MG63 (cell line): ENCODE results near the gene MACROD1. TPM values are rescaled to one million over a fixed set of nuclear protein-coding genes. Genes with fewer than 3 reads are reported as not detected.

ENCODE experiments used
- DNase-seq: peaks from one replicate; pipeline ENCODE4 v3.0.0-alpha.2; 2020
- H3K27me3 ChIP-seq: fragments of 250-450 bp; sonication (Bioruptor Pico); 2 replicates; pipeline ENCODE4 v1.5.1; 2020; ENCODE audit warnings: mild to moderate bottlenecking, moderate library complexity
- H3K36me3 ChIP-seq: fragments of 250-450 bp; sonication (Bioruptor Pico); 2 replicates; pipeline ENCODE4 v1.5.1; 2020; ENCODE audit warnings: mild to moderate bottlenecking, moderate library complexity
- H3K4me3 ChIP-seq: fragments of 250-450 bp; sonication (Bioruptor Pico); 2 replicates; pipeline ENCODE4 v1.5.1; 2020; ENCODE audit warnings: mild to moderate bottlenecking, moderate library complexity
- H3K9me3 ChIP-seq: fragments of 250-450 bp; sonication (Bioruptor Pico); 2 replicates; pipeline ENCODE4 v1.5.1; 2020; ENCODE audit warnings: mild to moderate bottlenecking, moderate library complexity
- total RNA-seq: library from RNA; depleted of rRNA; stranded (reverse); fragments of >200 nt; shearing (Covaris generic); gene quantifications from 2 replicates; pipeline ENCODE4 v1.2.3, GENCODE V29; 2014; ENCODE audit warnings: low replicate concordance

MACROD1 gene
- total RNA-seq, 1 experiment from 2014 or later: 44.1 TPM

DNA sequence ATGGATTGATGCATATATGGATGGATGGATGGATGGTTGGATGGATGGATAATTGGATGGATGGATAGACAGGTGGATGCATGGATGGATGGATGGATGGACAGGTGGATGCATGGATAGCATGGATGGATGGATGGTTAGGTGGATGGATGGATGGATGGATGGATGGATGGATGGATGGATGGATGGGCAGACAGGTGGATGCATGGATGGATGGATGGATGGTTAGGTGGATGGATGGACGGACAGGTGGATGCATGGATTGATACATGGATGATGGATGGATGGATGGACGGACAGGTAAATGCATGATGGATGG lies 52.5 kb downstream of the MACROD1 start:
- Histone ChIP-seq H3K36me3 (no peaks in the 10 kb centered on the region), H3K4me3 (no peak overlapping the region), H3K9me3 (no peaks in the 10 kb centered on the region), H3K27me3 (no peaks in the 10 kb centered on the region)
- DNase-seq: no peak

DNA sequence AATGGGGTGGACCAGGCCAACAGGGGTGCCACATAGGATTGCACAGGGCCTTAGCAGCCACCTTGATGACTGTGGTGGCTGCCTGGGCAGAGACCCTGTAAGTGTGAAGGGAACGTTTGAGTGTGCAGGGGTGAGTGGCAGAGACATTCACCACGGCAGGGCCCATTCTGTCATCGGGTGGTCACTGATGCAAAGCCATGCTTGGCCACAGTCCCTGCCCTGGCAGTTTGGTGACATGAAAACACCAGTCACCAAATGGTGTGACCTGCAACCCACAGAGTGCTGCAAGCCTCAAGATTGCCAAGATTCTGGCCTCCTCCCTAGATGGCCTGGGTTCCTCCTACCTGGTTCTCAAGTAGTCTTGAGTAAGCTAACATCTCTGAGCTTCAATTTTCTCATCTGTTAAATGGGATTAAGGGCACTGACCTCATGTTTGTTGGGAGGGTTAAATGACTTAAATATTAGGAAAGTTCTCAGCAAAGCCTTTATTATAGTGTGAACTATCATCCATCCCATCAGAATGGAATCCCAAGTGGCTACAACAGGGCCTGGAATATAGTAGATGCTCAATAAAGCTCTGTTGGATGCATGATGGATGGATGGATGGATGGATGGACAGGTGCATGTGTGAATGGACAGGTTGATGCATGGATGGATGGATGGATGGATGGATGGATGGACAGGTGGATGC lies 53.0 kb downstream of the MACROD1 start:
- DNase-seq: no peak
- Histone ChIP-seq H3K9me3 (no peaks in the 10 kb centered on the region), H3K36me3 (no peaks in the 10 kb centered on the region), H3K4me3 (no peak overlapping the region), H3K27me3 (no peaks in the 10 kb centered on the region)

DNA sequence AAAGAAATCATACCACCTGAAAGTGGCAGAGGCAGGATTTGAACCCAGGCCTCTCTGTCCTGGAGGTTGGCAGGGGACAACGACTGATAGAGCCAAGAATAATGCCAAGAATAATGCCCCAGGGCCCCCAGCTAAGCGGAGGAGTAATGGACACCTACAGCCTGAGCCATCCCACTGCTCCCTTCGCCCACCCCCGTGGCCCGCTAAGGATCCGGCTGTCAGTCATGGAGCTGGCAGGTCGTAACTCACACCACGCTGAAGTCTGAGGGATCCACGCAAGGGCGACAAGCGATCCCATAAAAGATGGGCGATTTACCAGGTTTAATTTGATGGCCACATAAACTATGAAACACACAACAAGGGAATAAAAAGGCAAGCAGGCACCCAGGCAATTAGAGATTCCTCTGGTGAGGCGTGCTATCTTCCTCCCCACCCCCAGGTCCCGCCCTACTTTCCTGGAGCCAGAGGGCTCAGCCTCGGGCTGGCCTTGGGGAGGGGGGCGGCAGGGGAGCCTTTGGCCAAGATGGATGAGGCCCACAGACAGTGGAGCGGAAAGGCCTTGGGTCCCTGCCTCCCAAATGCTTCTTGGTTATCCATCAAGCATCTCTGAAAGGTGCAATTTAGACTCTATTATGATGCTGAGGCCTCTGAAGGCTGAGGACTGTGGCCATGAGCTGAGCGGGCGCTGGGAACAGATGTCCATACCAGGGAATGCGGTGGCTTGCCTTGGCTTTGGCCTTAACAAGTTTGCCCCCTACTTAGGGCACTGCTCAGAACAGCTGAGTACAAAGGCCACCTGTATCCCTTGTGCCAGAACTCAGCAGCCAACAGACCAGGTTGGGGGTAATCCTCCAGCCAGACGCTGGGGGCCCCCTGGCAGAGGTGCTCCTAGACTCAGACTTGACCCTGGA lies 55.2 kb downstream of the MACROD1 start:
- H3K27me3 ChIP-seq: no peaks in the 10 kb centered on the region
- no peak for DNase-seq
- no peaks in the 10 kb centered on the region for H3K36me3 ChIP-seq
- H3K9me3 ChIP-seq: no peaks in the 10 kb centered on the region
- no peak overlapping the region for H3K4me3 ChIP-seq

DNA sequence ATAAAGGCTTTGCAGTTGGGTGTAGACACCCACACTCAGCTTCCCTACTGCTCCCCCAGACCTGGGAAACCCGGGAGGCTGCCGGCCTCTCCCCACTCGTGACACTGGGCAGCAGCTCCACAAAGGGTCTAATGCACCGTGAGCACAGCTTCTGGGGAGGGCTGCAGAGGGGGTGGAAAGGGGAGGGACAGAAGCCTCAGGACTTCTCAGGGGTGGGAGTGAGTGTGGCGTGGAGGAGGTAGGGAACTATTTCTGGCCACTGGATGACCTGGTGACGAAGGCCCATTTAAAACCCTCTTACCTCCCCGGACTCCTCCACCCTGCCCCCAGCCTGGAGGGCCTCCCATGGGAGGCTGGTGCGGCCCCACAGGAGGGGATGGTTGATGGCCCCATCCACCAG lies 56.6 kb downstream of the MACROD1 start:
- Histone ChIP-seq H3K4me3 (no peak overlapping the region), H3K9me3 (no peaks in the 10 kb centered on the region), H3K36me3 (no peaks in the 10 kb centered on the region), H3K27me3 (no peaks in the 10 kb centered on the region)
- no peak for DNase-seq

GRCh38 chr11:64107303-64107702 lies 58.6 kb downstream of the MACROD1 start:
- Histone ChIP-seq H3K9me3 (no peaks in the 10 kb centered on the region), H3K27me3 (no peaks in the 10 kb centered on the region), H3K36me3 (no peaks in the 10 kb centered on the region), H3K4me3 (no peak overlapping the region)
- DNase-seq: no peak

- Histone ChIP-seq H3K36me3 (no peaks in the 10 kb centered on the region), H3K27me3 (no peaks in the 10 kb centered on the region), H3K4me3 (no peak overlapping the region), H3K9me3 (no peaks in the 10 kb centered on the region)
- no peak for DNase-seq
Observed at GRCh38 chr11:64104632-64105031, 61.3 kb downstream of the MACROD1 start.

- H3K27me3 ChIP-seq: no peaks in the 10 kb centered on the region
- H3K4me3 ChIP-seq: no peak overlapping the region
- no peak for DNase-seq
- H3K36me3 ChIP-seq: no peaks in the 10 kb centered on the region
- H3K9me3 ChIP-seq: no peaks in the 10 kb centered on the region
Observed at GRCh38 chr11:64103277-64103985, 62.5 kb downstream of the MACROD1 start.

- Histone ChIP-seq H3K9me3 (no peaks in the 10 kb centered on the region), H3K4me3 (no peak overlapping the region), H3K36me3 (no peaks in the 10 kb centered on the region), H3K27me3 (no peaks in the 10 kb centered on the region)
- no peak for DNase-seq
Observed at GRCh38 chr11:64102005-64102738, 63.7 kb downstream of the MACROD1 start.

DNA sequence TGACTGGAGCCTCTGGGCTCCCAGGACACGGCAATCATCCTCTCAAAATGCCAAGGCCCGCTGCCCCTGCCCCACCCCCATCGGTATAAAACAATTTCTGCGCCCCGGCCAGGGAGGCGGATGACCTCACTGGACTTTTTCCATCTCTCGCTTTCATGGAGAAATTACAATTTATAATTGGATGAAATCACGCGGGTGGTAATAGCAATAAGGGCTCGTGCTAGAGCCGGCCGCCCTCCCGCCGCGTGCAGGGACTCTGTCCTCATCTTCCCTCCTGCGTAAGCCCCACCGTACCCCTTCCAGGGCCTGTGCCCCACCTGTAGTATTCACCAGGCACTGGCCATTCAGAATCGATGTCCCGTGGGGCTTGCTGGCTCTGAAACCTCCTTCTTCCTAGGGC lies 64.5 kb downstream of the MACROD1 start:
- DNase-seq: no peak
- H3K36me3 ChIP-seq: no peaks in the 10 kb centered on the region
- H3K27me3 ChIP-seq: no peaks in the 10 kb centered on the region

DNA sequence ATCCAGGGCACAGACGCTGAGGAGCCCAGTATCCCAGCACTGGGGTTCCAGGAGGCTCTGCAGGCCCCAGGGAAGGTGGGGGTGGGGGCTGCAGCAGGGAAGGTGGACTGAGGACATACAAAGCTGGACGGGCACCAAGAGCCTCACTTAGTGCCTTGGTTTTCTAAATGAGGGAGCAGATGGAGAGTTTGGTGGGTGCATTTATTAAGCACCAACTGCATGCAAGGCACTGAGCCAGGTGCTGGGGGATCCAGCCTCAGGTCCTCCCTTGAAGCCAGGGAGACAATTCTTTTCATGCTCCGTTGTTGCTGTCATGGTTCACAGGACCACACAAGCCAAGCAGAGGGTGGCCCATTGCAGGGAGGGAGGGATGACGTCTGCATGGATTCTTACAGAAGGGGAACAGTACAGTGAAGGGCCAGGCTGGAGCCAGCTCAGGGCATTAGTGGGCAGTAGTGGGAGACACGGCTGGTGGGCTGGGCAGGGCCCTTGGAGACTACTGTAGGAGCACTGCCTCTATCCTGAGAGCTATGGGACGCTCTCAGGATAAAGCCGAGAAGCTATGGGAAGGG lies 65.0 kb downstream of the MACROD1 start:
- H3K27me3 ChIP-seq: no peaks in the 10 kb centered on the region
- no peak for DNase-seq
- no peaks in the 10 kb centered on the region for H3K9me3 ChIP-seq
- no peaks in the 10 kb centered on the region for H3K36me3 ChIP-seq
- H3K4me3 ChIP-seq: no peak overlapping the region

More for the DNA sequence above, 64.5 kb downstream of the MACROD1 start:
- no peak overlapping the region for H3K4me3 ChIP-seq
- no peaks in the 10 kb centered on the region for H3K9me3 ChIP-seq

- no peak overlapping the region for H3K4me3 ChIP-seq
- H3K36me3 ChIP-seq: no peaks in the 10 kb centered on the region
- DNase-seq: no peak
- H3K27me3 ChIP-seq: no peaks in the 10 kb centered on the region
- H3K9me3 ChIP-seq: no peaks in the 10 kb centered on the region
Observed at GRCh38 chr11:64100360-64100759, 65.6 kb downstream of the MACROD1 start.

DNA sequence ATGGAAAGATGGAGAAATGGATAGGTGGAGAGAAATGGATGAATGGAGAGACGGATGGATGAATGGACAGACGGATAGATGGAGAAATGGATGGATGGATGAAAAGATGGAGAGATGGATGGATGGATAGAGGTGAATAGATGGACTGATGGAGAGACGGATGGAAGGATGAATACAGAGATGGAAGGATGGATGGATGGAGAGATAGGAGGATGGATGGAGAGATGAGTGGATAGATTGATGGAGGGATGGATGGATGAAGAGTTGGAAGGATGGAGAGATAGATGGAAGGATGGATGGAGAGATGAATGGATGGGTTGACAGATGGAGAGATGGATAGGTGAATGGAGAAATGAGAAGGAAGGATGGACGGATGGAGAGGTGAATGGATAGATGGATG lies 66.5 kb downstream of the MACROD1 start:
- DNase-seq: no peak
- Histone ChIP-seq H3K27me3 (no peaks in the 10 kb centered on the region), H3K9me3 (no peaks in the 10 kb centered on the region), H3K4me3 (no peak overlapping the region), H3K36me3 (no peaks in the 10 kb centered on the region)

DNA sequence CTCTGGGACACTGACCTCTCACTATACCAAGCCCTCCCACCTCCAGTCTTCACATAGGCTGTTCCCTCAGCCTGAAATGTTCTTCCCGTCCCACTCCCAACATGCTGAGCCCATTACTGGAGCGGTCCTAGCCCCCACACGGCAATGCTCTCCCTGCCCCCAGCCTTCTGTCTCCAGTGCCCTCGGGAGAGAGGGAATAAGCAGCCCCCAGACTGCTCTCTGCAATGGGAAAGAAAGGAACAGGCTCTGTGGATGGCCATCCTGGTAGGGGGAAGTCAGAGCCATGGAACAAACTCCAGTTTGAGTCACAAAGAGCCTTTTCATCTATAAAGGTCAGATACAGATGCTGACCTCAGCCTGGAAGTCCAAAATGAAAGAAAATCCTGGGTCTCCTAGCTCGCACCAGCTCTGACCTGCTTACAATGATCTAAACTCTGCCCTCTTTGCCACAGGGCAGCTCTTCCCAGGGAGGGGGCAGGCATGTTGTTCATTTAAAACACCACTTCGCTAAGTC lies 67.5 kb downstream of the MACROD1 start:
- H3K4me3 ChIP-seq: no peak overlapping the region
- no peak for DNase-seq
- H3K27me3 ChIP-seq: no peaks in the 10 kb centered on the region
- no peaks in the 10 kb centered on the region for H3K9me3 ChIP-seq
- H3K36me3 ChIP-seq: no peaks in the 10 kb centered on the region

DNA sequence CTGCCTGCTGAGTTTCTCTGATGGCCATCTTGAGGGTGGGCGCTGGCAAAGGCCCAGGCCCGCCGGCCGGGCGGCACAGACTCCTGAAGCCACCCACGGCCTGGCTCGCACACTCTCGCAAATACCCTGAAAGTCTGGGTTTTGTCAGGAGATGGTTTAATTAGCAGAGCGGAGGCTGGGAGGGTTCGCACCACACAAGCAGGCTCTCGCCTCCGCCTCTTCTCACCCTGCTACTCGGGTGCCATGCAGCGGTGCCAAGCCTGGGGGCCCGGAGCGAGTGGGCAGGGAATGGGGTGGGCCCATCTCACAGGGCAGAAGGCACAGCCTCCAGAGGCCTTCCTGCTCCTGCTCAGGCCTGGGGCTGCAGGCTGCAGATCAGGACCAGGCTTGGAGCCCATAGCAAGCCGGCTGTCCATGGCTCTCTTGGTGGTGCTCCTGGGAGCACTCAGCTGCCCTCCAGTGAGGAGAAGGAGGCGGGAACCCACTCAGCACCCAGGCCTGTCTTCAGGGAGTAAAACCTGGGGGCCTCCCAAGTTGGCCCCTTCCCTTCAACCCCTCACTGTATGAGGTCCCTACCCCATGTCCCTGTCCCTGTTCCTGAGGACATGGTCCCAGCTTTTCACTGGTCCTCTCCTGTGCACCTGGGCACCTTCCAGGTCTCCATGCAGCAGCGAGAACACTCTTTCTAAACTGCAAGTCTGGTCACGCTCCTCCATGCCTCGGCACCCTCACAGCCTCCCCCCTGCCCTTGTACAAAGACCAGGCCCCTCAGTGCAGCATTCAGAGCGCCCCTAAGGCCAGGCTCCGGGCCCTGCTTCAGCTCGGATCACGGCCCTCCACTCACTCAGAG lies 68.2 kb downstream of the MACROD1 start:
- Histone ChIP-seq H3K9me3 (no peaks in the 10 kb centered on the region), H3K4me3 (no peak overlapping the region), H3K36me3 (no peaks in the 10 kb centered on the region), H3K27me3 (no peaks in the 10 kb centered on the region)
- DNase-seq: no peak

GRCh38 chr11:64096835-64097234 lies 69.1 kb downstream of the MACROD1 start:
- Histone ChIP-seq H3K9me3 (no peaks in the 10 kb centered on the region), H3K27me3 (no peaks in the 10 kb centered on the region), H3K36me3 (no peaks in the 10 kb centered on the region)

DNA sequence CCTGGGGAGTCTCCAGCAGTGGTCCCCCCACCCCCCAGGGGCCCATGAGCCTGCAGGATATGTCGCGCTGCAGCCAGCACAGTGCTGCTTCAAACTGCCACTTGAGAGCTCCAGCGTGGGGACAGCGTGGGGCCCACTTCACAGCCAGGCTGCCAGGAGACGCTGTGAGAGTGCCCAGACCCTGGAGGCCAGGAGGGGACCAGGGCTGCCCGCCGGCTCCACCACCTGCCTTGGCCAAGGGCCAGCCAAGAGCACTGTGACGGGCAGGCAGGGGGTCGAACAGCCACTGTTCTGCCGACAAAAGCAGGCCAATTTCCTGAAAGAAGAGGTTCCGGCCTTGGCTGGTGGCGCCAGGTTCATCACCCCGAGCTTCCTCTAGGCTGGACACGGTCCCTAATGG lies 70.0 kb downstream of the MACROD1 start:
- no peaks in the 10 kb centered on the region for H3K9me3 ChIP-seq
- no peak overlapping the region for H3K4me3 ChIP-seq
- no peaks in the 10 kb centered on the region for H3K36me3 ChIP-seq
- no peaks in the 10 kb centered on the region for H3K27me3 ChIP-seq
- no peak for DNase-seq

More at GRCh38 chr11:64096835-64097234, 69.1 kb downstream of the MACROD1 start:
- DNase-seq: no peak
- no peak overlapping the region for H3K4me3 ChIP-seq
